Caco-2 (cell line): ENCODE measurements around the gene HMCN1. TPM values are rescaled to one million over a fixed set of nuclear protein-coding genes. Genes with fewer than 3 reads are reported as not detected.

Experiments
- BruUV-seq: library from RNA; stranded (reverse); fragments of 400-500 nt; replicated peaks from 2 replicates; lab custom pipeline; 2021; lab: Mats Ljungman, UMichigan
- CTCF ChIA-PET: fragments of 300-600 bp; sonication (Branson Sonifier 250); formaldehyde crosslinking; loops from one replicate; lab custom pipeline; 2022; ENCODE audit warnings: antibody characterized with exemption; lab: Charles Lee
- POLR2A ChIA-PET: fragments of 300-600 bp; sonication (Branson Sonifier 250); formaldehyde crosslinking; loops from one replicate; lab custom pipeline; 2022; ENCODE audit warnings: antibody characterized with exemption; lab: Charles Lee
- DNase-seq, 2 experiments: peaks; one replicate each; pipeline versions ENCODE4 v3.0.0 to v3.0.0-alpha.2; 2020 to 2022
- H3K27me3 ChIP-seq: replicated peaks from 2 replicates; pipeline ENCODE4 v1.6.0; 2011; ENCODE audit warnings: low read length; ENCODE audit not compliant: control insufficient read depth, insufficient read depth
- H3K36me3 ChIP-seq: 2 replicates; pipeline ENCODE4 v1.5.1; 2011; ENCODE audit warnings: low read length; ENCODE audit not compliant: control insufficient read depth, insufficient read depth
- H3K4me1 ChIP-seq: fragments of 250-450 bp; sonication (Bioruptor Pico); 2 replicates; pipeline ENCODE4 v1.5.1; 2020; ENCODE audit warnings: mild to moderate bottlenecking
- H3K4me3 ChIP-seq: 2 replicates; pipeline ENCODE4 v1.5.1; 2011; ENCODE audit warnings: low read depth, mild to moderate bottlenecking, control low read depth, low read length
- H3K9me3 ChIP-seq: fragments of 250-450 bp; sonication (Bioruptor Pico); 2 replicates; pipeline ENCODE4 v1.5.1; 2020; ENCODE audit warnings: mild to moderate bottlenecking, moderate library complexity
- H3K27ac Mint-ChIP-seq: one replicate; pipeline ENCODE4 v1.8.0; 2022; ENCODE audit warnings: mixed read lengths; ENCODE audit not compliant: unreplicated experiment
- H3K27me3 Mint-ChIP-seq: one replicate; pipeline ENCODE4 v1.8.0; 2022; ENCODE audit warnings: mixed read lengths; ENCODE audit not compliant: insufficient read depth, unreplicated experiment
- H3K36me3 Mint-ChIP-seq: one replicate; pipeline ENCODE4 v1.8.0; 2022; ENCODE audit warnings: mild to moderate bottlenecking, mixed read lengths; ENCODE audit not compliant: insufficient read depth, unreplicated experiment
- H3K4me1 Mint-ChIP-seq: one replicate; pipeline ENCODE4 v1.8.0; 2022; ENCODE audit warnings: low read depth, mixed read lengths; ENCODE audit not compliant: unreplicated experiment
- H3K4me3 Mint-ChIP-seq: one replicate; pipeline ENCODE4 v1.8.0; 2022; ENCODE audit warnings: mild to moderate bottlenecking, moderate library complexity, mixed read lengths; ENCODE audit not compliant: unreplicated experiment
- H3K9me3 Mint-ChIP-seq: one replicate; pipeline ENCODE4 v1.8.0; 2022; ENCODE audit warnings: mixed read lengths; ENCODE audit not compliant: unreplicated experiment
- CTCF ChIP-seq, 2 experiments: fragments of 200-600 bp in 1 of 2; IDR thresholded peaks; 1 replicate in 1 of 2; 2 replicates in 1 of 2; pipeline versions ENCODE4 v1.5.1 to v1.8.0; 2011 to 2022; ENCODE audit warnings: antibody characterized with exemption in 1 of 2, control low read depth in 1 of 2, inconsistent platforms in 1 of 2, low read depth in 1 of 2, low read length in 1 of 2, mild to moderate bottlenecking in 1 of 2, moderate library complexity in 1 of 2; ENCODE audit not compliant: insufficient read depth in 1 of 2, severe bottlenecking in 1 of 2, unreplicated experiment in 1 of 2
- intact Hi-C: fragments of 100-400 bp; cut with micrococcal nuclease; formaldehyde crosslinking; loops from one replicate; pipeline ENCODE4 v1.10.0; 2022; ENCODE audit not compliant: unreplicated experiment
- total RNA-seq: library from RNA; stranded (reverse); gene quantifications from 2 replicates; pipeline ENCODE4 v1.2.3, GENCODE V29; 2022

The HMCN1 gene
- total RNA-seq, 1 experiment from 2014 or later, result 0.02 TPM

GRCh38 chr1:185956881-185957280 lies 222.7 kb downstream of the HMCN1 start:
- H3K36me3 ChIP-seq, result no peaks in the 10 kb centered on the region
- Mint-ChIP-seq H3K4me1 (no peaks in the 10 kb centered on the region), H3K4me3 (no peak overlapping the region), H3K27ac (no peak overlapping the region), H3K9me3 (no peaks in the 10 kb centered on the region), H3K27me3 (peaks cover 17% of the 10 kb centered on the region), H3K36me3 (no peaks in the 10 kb centered on the region)
- no peak overlapping the region for H3K4me3 ChIP-seq
- no peaks in the 10 kb centered on the region for H3K9me3 ChIP-seq
- no peak for DNase-seq
- no TSS peak for BruUV-seq
- H3K27me3 ChIP-seq, result no peaks in the 10 kb centered on the region
- ChIA-PET CTCF (no interaction called here), POLR2A (no interaction called here)
- no peaks in the 10 kb centered on the region for H3K4me1 ChIP-seq
- no peak for TF ChIP-seq CTCF (IDR thresholded peaks at IDR 0.05; ENCODE audit: insufficient read depth in 1 of 2, low read depth in 1 of 2, low read length in 1 of 2, severe bottlenecking in 1 of 2, unreplicated experiment in 1 of 2)
- intact Hi-C loops, result no loop called here

GRCh38 chr1:185957441-185958363 lies 223.5 kb downstream of the HMCN1 start:
- Mint-ChIP-seq H3K36me3 (no peaks in the 10 kb centered on the region), H3K9me3 (no peaks in the 10 kb centered on the region), H3K4me3 (no peak overlapping the region), H3K27me3 (peaks cover 13% of the 10 kb centered on the region), H3K27ac (no peak overlapping the region), H3K4me1 (no peaks in the 10 kb centered on the region)
- no peaks in the 10 kb centered on the region for H3K4me1 ChIP-seq
- no peak for TF ChIP-seq CTCF (IDR thresholded peaks at IDR 0.05; ENCODE audit: insufficient read depth in 1 of 2, low read depth in 1 of 2, low read length in 1 of 2, severe bottlenecking in 1 of 2, unreplicated experiment in 1 of 2)
- no peaks in the 10 kb centered on the region for H3K36me3 ChIP-seq
- ChIA-PET POLR2A (no interaction called here), CTCF (no interaction called here)
- no peak for DNase-seq
- intact Hi-C loops, result no loop called here
- no peaks in the 10 kb centered on the region for H3K27me3 ChIP-seq
- no TSS peak for BruUV-seq
- H3K9me3 ChIP-seq, result no peaks in the 10 kb centered on the region
- no peak overlapping the region for H3K4me3 ChIP-seq

GRCh38 chr1:185960422-185961321 lies 226.5 kb downstream of the HMCN1 start:
- Histone ChIP-seq H3K9me3 (no peaks in the 10 kb centered on the region), H3K4me1 (no peaks in the 10 kb centered on the region), H3K27me3 (no peaks in the 10 kb centered on the region), H3K4me3 (no peak overlapping the region), H3K36me3 (no peaks in the 10 kb centered on the region)
- POLR2A ChIA-PET, result no interaction called here
- DNase-seq, result no peak
- intact Hi-C loops, result no loop called here
- Mint-ChIP-seq H3K36me3 (no peaks in the 10 kb centered on the region), H3K9me3 (no peaks in the 10 kb centered on the region), H3K27me3 (peaks cover 10% of the 10 kb centered on the region), H3K4me3 (no peak overlapping the region), H3K27ac (no peak overlapping the region), H3K4me1 (no peaks in the 10 kb centered on the region)
- CTCF ChIA-PET, result no interaction called here
- TF ChIP-seq CTCF (IDR thresholded peaks at IDR 0.05; ENCODE audit: insufficient read depth in 1 of 2, low read depth in 1 of 2, low read length in 1 of 2, severe bottlenecking in 1 of 2, unreplicated experiment in 1 of 2), result no peak
- no TSS peak for BruUV-seq
